Measurements from ENCODE around the gene TRPC4.

DNA sequence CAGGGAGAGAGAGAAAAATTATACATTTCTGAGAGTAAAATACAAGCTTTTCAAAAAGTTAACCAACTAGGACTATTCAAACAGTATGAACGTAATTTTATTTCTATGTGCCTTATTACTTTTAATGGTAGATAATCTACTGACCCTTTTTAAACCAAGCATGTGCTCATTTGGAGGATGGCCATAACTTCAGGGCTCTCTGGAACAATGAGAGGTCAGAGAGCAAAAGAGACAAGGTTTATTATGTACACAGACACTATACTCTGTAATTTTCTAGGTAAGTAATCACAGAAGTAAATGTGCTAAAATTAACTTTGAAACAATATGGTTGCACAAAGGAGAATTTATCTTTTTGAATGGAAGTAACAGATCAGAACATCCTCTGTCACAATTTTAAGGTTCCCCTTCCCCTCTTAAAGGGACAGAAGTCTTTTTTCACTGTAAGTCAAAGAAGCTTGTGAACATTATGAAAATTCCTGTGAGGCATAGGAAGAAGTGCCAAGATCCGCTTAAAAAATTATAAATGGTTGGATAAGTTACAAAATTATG lies 272.0 kb downstream of the TRPC4 start:
- TF ChIP-seq POLR2AphosphoS5 (IDR thresholded peaks at IDR 0.05; ENCODE audit: borderline replicate concordance, low read depth, low read length), result no peak
- no peak for TF ChIP-seq EZH2 (IDR thresholded peaks at IDR 0.05)
